ENCODE measurements around the gene P2RY2. TPM values are rescaled to one million over a fixed set of nuclear protein-coding genes. Genes with fewer than 3 reads are reported as not detected.

Gene P2RY2
- total RNA-seq, 1 donor from 2014 or later = 0.30 TPM

DNA sequence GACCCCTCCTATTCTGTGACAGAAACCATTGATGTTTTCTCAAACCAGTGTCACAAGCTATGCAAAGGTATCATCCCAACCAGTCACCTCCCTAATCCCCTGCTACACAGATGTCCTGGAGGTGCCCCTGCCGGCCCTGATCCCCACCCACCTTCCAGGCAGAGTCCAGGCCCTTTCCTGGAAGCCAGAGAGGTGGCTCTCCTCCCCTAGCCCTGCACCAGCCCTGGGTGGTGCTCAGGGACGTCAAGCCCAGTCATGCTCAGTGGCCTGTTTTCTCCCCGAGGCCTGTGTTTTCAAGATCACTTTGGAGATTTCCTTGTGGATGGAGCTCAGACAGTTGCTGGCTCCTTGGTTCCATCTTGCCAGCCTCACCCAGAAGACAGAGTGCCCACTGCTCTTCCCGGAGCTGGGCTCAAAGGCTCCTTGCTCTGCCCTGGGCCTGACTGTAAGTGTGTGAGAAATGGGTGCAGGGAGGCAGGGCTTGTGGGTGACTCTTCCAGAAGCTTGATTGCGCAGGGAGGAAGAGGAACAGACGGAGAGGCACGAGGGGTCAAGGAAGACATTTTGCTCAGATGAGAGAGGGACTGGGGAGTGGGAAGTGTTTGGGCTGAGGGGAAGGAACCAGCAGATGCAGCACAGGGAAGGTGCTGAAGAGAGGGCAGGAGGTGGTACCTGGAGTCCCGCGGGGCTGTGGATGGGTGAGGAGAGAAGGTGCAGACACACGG, 65.4 kb downstream of the P2RY2 start:
- H3K4me1 ChIP-seq (ENCODE audit: insufficient read depth, low read length) = peaks cover 4% of the 10 kb centered on the region
- H2AFZ ChIP-seq (ENCODE audit: low read depth, low read length) = no peak overlapping the region
- H3K4me2 ChIP-seq (ENCODE audit: low read length) = no peak overlapping the region
- H3K4me3 ChIP-seq (ENCODE audit: insufficient read depth, low read depth, low read length) = no peak overlapping the region
- H3K27ac ChIP-seq (ENCODE audit: low read depth, low read length) = no peak overlapping the region
- no peak overlapping the region for H3K9ac ChIP-seq (ENCODE audit: low read length)
- H3K9me3 ChIP-seq (ENCODE audit: insufficient read depth, low read depth, low read length) = no peaks in the 10 kb centered on the region
- H3K36me3 ChIP-seq (ENCODE audit: insufficient read depth, low read length) = no peaks in the 10 kb centered on the region
- no peaks in the 10 kb centered on the region for H4K20me1 ChIP-seq (ENCODE audit: insufficient read depth, low read length)
- H3K27me3 ChIP-seq (ENCODE audit: insufficient read depth, low read length) = no peaks in the 10 kb centered on the region
- TF ChIP-seq, protein P1, sequence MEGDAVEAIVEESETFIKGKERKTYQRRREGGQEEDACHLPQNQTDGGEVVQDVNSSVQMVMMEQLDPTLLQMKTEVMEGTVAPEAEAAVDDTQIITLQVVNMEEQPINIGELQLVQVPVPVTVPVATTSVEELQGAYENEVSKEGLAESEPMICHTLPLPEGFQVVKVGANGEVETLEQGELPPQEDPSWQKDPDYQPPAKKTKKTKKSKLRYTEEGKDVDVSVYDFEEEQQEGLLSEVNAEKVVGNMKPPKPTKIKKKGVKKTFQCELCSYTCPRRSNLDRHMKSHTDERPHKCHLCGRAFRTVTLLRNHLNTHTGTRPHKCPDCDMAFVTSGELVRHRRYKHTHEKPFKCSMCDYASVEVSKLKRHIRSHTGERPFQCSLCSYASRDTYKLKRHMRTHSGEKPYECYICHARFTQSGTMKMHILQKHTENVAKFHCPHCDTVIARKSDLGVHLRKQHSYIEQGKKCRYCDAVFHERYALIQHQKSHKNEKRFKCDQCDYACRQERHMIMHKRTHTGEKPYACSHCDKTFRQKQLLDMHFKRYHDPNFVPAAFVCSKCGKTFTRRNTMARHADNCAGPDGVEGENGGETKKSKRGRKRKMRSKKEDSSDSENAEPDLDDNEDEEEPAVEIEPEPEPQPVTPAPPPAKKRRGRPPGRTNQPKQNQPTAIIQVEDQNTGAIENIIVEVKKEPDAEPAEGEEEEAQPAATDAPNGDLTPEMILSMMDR (IDR thresholded peaks at IDR 0.05; ENCODE audit: insufficient read depth, low read depth, low read length) = no peak
- TF ChIP-seq EZH2 (IDR thresholded peaks at IDR 0.05; ENCODE audit: insufficient read depth, low read length) = no peak
- peak overlapping the region; percentile 12 for H3K4me3 Mint-ChIP-seq (ENCODE audit: unreplicated experiment)
- FAIRE-seq (no peak), DNase-seq (ENCODE audit: low read depth) (no peak)
- H3K9me3 Mint-ChIP-seq (ENCODE audit: unreplicated experiment) = no peaks in the 10 kb centered on the region
- peaks cover 2% of the 10 kb centered on the region for H3K36me3 Mint-ChIP-seq (ENCODE audit: low read depth, unreplicated experiment)
- peaks cover 6% of the 10 kb centered on the region for H3K4me1 Mint-ChIP-seq (ENCODE audit: low read depth, unreplicated experiment)
- no peaks in the 10 kb centered on the region for H3K79me2 ChIP-seq (ENCODE audit: insufficient read depth, low read length)
- peak overlapping the region; percentile 90 for H3K27ac Mint-ChIP-seq (ENCODE audit: unreplicated experiment)
- peaks cover 47% of the 10 kb centered on the region for H3K27me3 Mint-ChIP-seq (ENCODE audit: low read depth, unreplicated experiment)

DNA sequence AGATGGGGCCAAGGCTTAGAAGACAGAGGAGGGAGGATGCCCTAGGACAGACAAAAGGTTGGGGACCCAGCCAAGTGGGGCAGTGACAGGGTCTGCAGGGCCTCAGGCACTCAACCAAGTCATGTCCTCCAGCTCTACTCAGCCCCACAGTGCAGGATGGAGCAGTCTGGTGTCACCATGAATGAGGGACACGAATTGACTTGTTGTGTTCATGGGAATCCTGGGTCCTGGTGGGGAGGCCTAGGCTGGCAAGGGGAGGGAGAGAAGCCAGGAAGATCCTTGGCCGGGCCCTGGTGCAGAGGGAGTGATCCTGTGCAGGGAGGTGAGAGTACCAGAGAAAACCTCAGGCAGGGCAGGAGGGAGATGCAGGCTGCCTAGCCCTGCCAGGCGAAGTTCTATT, 66.0 kb downstream of the P2RY2 start:
- no peaks in the 10 kb centered on the region for H3K9me3 ChIP-seq (ENCODE audit: insufficient read depth, low read depth, low read length)
- no peaks in the 10 kb centered on the region for H3K79me2 ChIP-seq (ENCODE audit: insufficient read depth, low read length)
- Mint-ChIP-seq H3K9me3 (ENCODE audit: unreplicated experiment) (no peaks in the 10 kb centered on the region), H3K4me3 (ENCODE audit: unreplicated experiment) (peak overlapping the region; percentile 12), H3K27me3 (ENCODE audit: low read depth, unreplicated experiment) (peaks cover 47% of the 10 kb centered on the region), H3K27ac (ENCODE audit: unreplicated experiment) (no peak overlapping the region), H3K36me3 (ENCODE audit: low read depth, unreplicated experiment) (peaks cover 2% of the 10 kb centered on the region), H3K4me1 (ENCODE audit: low read depth, unreplicated experiment) (peaks cover 8% of the 10 kb centered on the region)
- no peak overlapping the region for H2AFZ ChIP-seq (ENCODE audit: low read depth, low read length)
- no peak overlapping the region for H3K4me3 ChIP-seq (ENCODE audit: insufficient read depth, low read depth, low read length)
- TF ChIP-seq, protein P1 (IDR thresholded peaks at IDR 0.05; ENCODE audit: insufficient read depth, low read depth, low read length) = no peak
- no peak for TF ChIP-seq EZH2 (IDR thresholded peaks at IDR 0.05; ENCODE audit: insufficient read depth, low read length)
- H3K27me3 ChIP-seq (ENCODE audit: insufficient read depth, low read length) = no peaks in the 10 kb centered on the region
- H4K20me1 ChIP-seq (ENCODE audit: insufficient read depth, low read length) = no peaks in the 10 kb centered on the region
- H3K36me3 ChIP-seq (ENCODE audit: insufficient read depth, low read length) = no peaks in the 10 kb centered on the region
- no peak overlapping the region for H3K4me2 ChIP-seq (ENCODE audit: low read length)
- peaks cover 10% of the 10 kb centered on the region for H3K4me1 ChIP-seq (ENCODE audit: insufficient read depth, low read length)
- no peak overlapping the region for H3K27ac ChIP-seq (ENCODE audit: low read depth, low read length)
- no peak for FAIRE-seq
- H3K9ac ChIP-seq (ENCODE audit: low read length) = no peak overlapping the region
- no peak for DNase-seq (ENCODE audit: low read depth)

DNA sequence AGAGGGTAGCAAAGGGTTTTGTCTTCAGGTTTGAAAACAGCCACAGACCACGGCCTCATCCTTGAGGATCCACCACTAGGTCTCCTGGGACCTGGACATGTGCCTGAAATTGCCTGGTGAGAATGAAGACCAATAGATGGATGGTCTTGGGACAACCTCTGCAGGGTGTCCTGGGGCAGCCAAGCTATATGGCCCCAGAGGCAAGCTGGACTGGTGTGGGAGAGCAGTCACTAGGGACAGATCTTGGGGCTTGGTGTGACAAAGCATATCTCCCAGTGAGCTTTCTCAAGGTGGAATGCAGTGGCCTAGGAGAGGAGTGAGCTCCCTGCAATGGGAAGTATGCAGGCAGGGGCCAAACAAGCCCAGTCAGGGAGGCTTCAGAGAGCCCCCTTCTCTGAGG, 67.6 kb downstream of the P2RY2 start:
- H3K9me3 ChIP-seq (ENCODE audit: insufficient read depth, low read depth, low read length) = no peaks in the 10 kb centered on the region
- no peaks in the 10 kb centered on the region for H3K27me3 ChIP-seq (ENCODE audit: insufficient read depth, low read length)
- H4K20me1 ChIP-seq (ENCODE audit: insufficient read depth, low read length) = no peaks in the 10 kb centered on the region
- Mint-ChIP-seq H3K9me3 (ENCODE audit: unreplicated experiment) (no peaks in the 10 kb centered on the region), H3K4me1 (ENCODE audit: low read depth, unreplicated experiment) (peaks cover 6% of the 10 kb centered on the region), H3K4me3 (ENCODE audit: unreplicated experiment) (peak overlapping the region; percentile 17), H3K27ac (ENCODE audit: unreplicated experiment) (peak overlapping the region; percentile 53), H3K27me3 (ENCODE audit: low read depth, unreplicated experiment) (peaks cover 41% of the 10 kb centered on the region), H3K36me3 (ENCODE audit: low read depth, unreplicated experiment) (peaks cover 2% of the 10 kb centered on the region)
- no peak overlapping the region for H3K4me3 ChIP-seq (ENCODE audit: insufficient read depth, low read depth, low read length)
- H3K4me2 ChIP-seq (ENCODE audit: low read length) = no peak overlapping the region
- H2AFZ ChIP-seq (ENCODE audit: low read depth, low read length) = no peak overlapping the region
- no peak overlapping the region for H3K9ac ChIP-seq (ENCODE audit: low read length)
- no peaks in the 10 kb centered on the region for H3K79me2 ChIP-seq (ENCODE audit: insufficient read depth, low read length)
- peaks cover 17% of the 10 kb centered on the region for H3K4me1 ChIP-seq (ENCODE audit: insufficient read depth, low read length)
- no peak overlapping the region for H3K27ac ChIP-seq (ENCODE audit: low read depth, low read length)
- DNase-seq (ENCODE audit: low read depth) (no peak), FAIRE-seq (no peak)
- TF ChIP-seq EZH2 (IDR thresholded peaks at IDR 0.05; ENCODE audit: insufficient read depth, low read length) = no peak
- H3K36me3 ChIP-seq (ENCODE audit: insufficient read depth, low read length) = no peaks in the 10 kb centered on the region

Other genes starting within 250 kb of the P2RY2 start
- 17.8 and 18.9 TPM in 2 replicates for gene FCHSD2, start 76.0 kb upstream of the P2RY2 start, total RNA-seq
- 0.14 and 0.75 TPM in 2 replicates for gene P2RY6, start 54.1 kb downstream of the P2RY2 start, total RNA-seq
- 59.7 and 66.4 TPM in 2 replicates for gene ARHGEF17, start 90.0 kb downstream of the P2RY2 start, total RNA-seq
- 3.6 and 5.2 TPM in 2 replicates for gene RELT, start 158.1 kb downstream of the P2RY2 start, total RNA-seq

All from astrocyte (in vitro differentiated cells and primary cell).